Hepatocyte (in vitro differentiated cells): ENCODE data around the gene PHIP. TPM values are rescaled to one million over a fixed set of nuclear protein-coding genes. Genes with fewer than 3 reads are reported as not detected.

Experiments
- DNase-seq: peaks from one replicate; pipeline ENCODE4 v3.0.0-alpha.2; 2016; ENCODE audit warnings: low spot score
- H2AFZ ChIP-seq: fragments of 200-600 bp; sonication (generic); 2 replicates; pipeline ENCODE4 v1.6.0; 2016; ENCODE audit warnings: antibody characterized with exemption, mild to moderate bottlenecking
- H3K27ac ChIP-seq: fragments of 200-600 bp; sonication (generic); 2 replicates; pipeline ENCODE4 v1.5.1; 2016; ENCODE audit warnings: mild to moderate bottlenecking
- H3K27me3 ChIP-seq: fragments of 200-600 bp; sonication (generic); 2 replicates; pipeline ENCODE4 v1.6.1; 2016
- H3K36me3 ChIP-seq: fragments of 200-600 bp; sonication (generic); replicated peaks from 2 replicates; pipeline ENCODE4 v1.5.1; 2016; ENCODE audit warnings: low read depth; ENCODE audit not compliant: insufficient read depth
- H3K4me1 ChIP-seq: fragments of 200-600 bp; sonication (generic); 2 replicates; pipeline ENCODE4 v1.5.1; 2016; ENCODE audit warnings: mild to moderate bottlenecking, moderate library complexity; ENCODE audit not compliant: insufficient read depth
- H3K4me2 ChIP-seq: fragments of 200-600 bp; sonication (generic); 2 replicates; pipeline ENCODE4 v1.6.0; 2016
- H3K4me3 ChIP-seq: fragments of 200-600 bp; sonication (generic); 2 replicates; pipeline ENCODE4 v1.5.1; 2016; ENCODE audit warnings: mild to moderate bottlenecking
- H3K79me2 ChIP-seq: fragments of 200-600 bp; sonication (generic); 2 replicates; pipeline ENCODE4 v1.6.0; 2017; ENCODE audit warnings: mild to moderate bottlenecking
- H3K9me2 ChIP-seq: fragments of 200-600 bp; sonication (generic); replicated peaks from 2 replicates; pipeline ENCODE4 v1.6.0; 2017; ENCODE audit warnings: mild to moderate bottlenecking; ENCODE audit not compliant: insufficient read depth
- H3K9me3 ChIP-seq: fragments of 200-600 bp; sonication (generic); 2 replicates; pipeline ENCODE4 v1.5.1; 2016; ENCODE audit warnings: low read depth, mild to moderate bottlenecking
- H4K20me1 ChIP-seq: fragments of 200-600 bp; sonication (generic); 2 replicates; pipeline ENCODE4 v1.6.0; 2016; ENCODE audit warnings: mild to moderate bottlenecking; ENCODE audit not compliant: insufficient read depth, poor library complexity, severe bottlenecking
- CTCF ChIP-seq: fragments of 200-600 bp; sonication (generic); IDR thresholded peaks from 2 replicates; pipeline ENCODE4 v1.5.1; 2016; ENCODE audit warnings: antibody characterized with exemption, mild to moderate bottlenecking; ENCODE audit not compliant: poor library complexity
- EZH2 ChIP-seq: fragments of 200-600 bp; sonication (generic); IDR thresholded peaks from 2 replicates; pipeline ENCODE4 v1.6.1; 2016; ENCODE audit warnings: antibody characterized with exemption, mild to moderate bottlenecking, borderline replicate concordance
- EZH2phosphoT487 ChIP-seq: fragments of 200-600 bp; sonication (generic); IDR thresholded peaks from one replicate; pipeline ENCODE4 v1.6.1; 2018; ENCODE audit warnings: antibody characterized with exemption, mild to moderate bottlenecking, low read depth, moderate library complexity; ENCODE audit not compliant: unreplicated experiment, severe bottlenecking
- WGBS: methylation state at CpG from one replicate; pipeline ENCODE4 v1.1.6; 2016; ENCODE audit warnings: low lambda C conversion rate; ENCODE audit errors: missing lambda C conversion rate; 5-methylcytosine and 5-hydroxymethylcytosine counted together
- polyA plus RNA-seq: library from polyadenylated mRNA; unstranded; fragments of >200 nt; fragmentation: Nextera tagmentation; extraction: Ambion mirVana; gene quantifications from 2 replicates; pipeline ENCODE4 v1.2.1, GENCODE V29; 2016
- total RNA-seq: library from RNA; depleted of rRNA; stranded (reverse); fragments of >200 nt; gene quantifications from 2 replicates; pipeline ENCODE4 v1.2.3, GENCODE V29; 2014

The PHIP gene
- total and polyA plus RNA-seq, 2 experiments from 2014 or later, result 15.2 to 44.4 TPM

- DNase-seq, result no peak
- Histone ChIP-seq H3K79me2 (peaks cover 74% of the 10 kb centered on the region), H3K27ac (no peak overlapping the region), H2AFZ (no peak overlapping the region), H3K36me3 (no peaks in the 10 kb centered on the region), H3K27me3 (no peaks in the 10 kb centered on the region), H3K4me3 (no peak overlapping the region), H3K4me1 (no peaks in the 10 kb centered on the region), H3K9me3 (no peaks in the 10 kb centered on the region), H4K20me1 (peaks cover 5% of the 10 kb centered on the region), H3K9me2 (no peaks in the 10 kb centered on the region), H3K4me2 (no peak overlapping the region)
- TF ChIP-seq EZH2phosphoT487, result no peak
- TF ChIP-seq EZH2, result no peak
- TF ChIP-seq CTCF, result no peak
- 98% methylated on average over 2 of the region's 2 CpGs for WGBS
Measured at GRCh38 chr6:79030023-79030422, 48.0 kb downstream of the PHIP start.

- WGBS, result 96% methylated on average over 1 of the region's 1 CpG
- Histone ChIP-seq H2AFZ (no peak overlapping the region), H3K9me3 (no peaks in the 10 kb centered on the region), H3K27me3 (no peaks in the 10 kb centered on the region), H3K9me2 (no peaks in the 10 kb centered on the region), H3K27ac (no peak overlapping the region), H3K4me2 (no peak overlapping the region), H3K36me3 (no peaks in the 10 kb centered on the region), H3K4me1 (no peaks in the 10 kb centered on the region), H3K79me2 (peaks cover 69% of the 10 kb centered on the region), H4K20me1 (peaks cover 5% of the 10 kb centered on the region), H3K4me3 (no peak overlapping the region)
- no peak for DNase-seq
- TF ChIP-seq EZH2phosphoT487, result no peak
- TF ChIP-seq CTCF, result no peak
- TF ChIP-seq EZH2, result no peak
Measured at GRCh38 chr6:79028641-79029314, 49.3 kb downstream of the PHIP start.

- H3K4me3 ChIP-seq, result no peak overlapping the region
- no peaks in the 10 kb centered on the region for H3K36me3 ChIP-seq
- H3K9me3 ChIP-seq, result no peaks in the 10 kb centered on the region
- TF ChIP-seq CTCF, result no peak
- TF ChIP-seq EZH2, result no peak
- TF ChIP-seq EZH2phosphoT487, result no peak
- no peak for DNase-seq
- no peak overlapping the region for H3K27ac ChIP-seq
- no peaks in the 10 kb centered on the region for H3K27me3 ChIP-seq
- H4K20me1 ChIP-seq, result no peaks in the 10 kb centered on the region
- no peaks in the 10 kb centered on the region for H3K79me2 ChIP-seq
- no peaks in the 10 kb centered on the region for H3K9me2 ChIP-seq
- H3K4me2 ChIP-seq, result no peak overlapping the region
- H3K4me1 ChIP-seq, result no peaks in the 10 kb centered on the region
- no peak overlapping the region for H2AFZ ChIP-seq
Measured at GRCh38 chr6:79011940-79012339, 66.1 kb downstream of the PHIP start.
